NCI-H510A (cell line): Measurements from ENCODE around the gene GRM1.
"Not testable (repeated sequence)": the region's sequence is repeated elsewhere in the genome, so short reads cannot be mapped to it uniquely, and the experiment has no call there.

ENCODE experiments used
- DNase-seq: peaks from one replicate; lab custom pipeline; 2025; lab: John Stamatoyannopoulos, UW

GRM1 gene

DNA sequence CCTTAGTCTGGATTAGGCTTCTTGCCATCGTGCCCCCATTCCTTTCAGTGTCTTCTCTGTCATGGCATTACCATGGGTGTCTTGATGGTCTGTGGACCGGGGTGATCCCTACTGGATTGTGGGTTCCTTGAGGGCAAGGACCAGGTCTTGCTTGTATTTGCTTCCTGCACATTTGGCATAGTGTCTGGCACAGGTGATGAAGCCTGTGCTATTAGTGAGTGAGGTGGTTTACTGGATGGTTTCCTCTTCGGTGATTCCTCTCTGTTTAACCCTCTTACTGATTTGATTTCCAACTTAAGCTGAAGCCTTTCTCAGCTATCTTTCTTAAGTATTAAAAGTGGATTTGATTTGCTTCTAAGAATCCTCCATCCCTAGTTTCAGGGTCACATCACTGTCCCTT lies 162.3 kb downstream of the GRM1 start:
- DNase-seq = no peak

DNA sequence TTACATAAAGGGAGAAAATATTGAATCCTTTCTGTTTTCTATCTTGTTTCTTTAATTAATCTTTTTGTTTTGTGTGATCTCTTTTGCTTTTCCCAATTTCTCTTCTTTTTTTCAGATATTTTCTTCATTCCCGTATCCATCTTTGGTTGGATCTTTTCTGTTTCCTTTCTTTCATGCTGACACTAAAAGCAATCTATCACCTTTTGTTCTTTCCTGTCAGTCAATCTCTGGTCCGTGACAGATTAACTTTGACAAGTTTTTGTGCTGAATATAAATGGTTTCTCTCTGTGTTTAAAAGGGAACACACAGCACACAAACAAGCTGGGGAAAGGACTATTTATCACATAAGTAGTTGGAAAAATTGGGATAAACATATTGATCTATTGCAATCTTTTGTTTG lies 162.8 kb downstream of the GRM1 start:
- no peak for DNase-seq

DNA sequence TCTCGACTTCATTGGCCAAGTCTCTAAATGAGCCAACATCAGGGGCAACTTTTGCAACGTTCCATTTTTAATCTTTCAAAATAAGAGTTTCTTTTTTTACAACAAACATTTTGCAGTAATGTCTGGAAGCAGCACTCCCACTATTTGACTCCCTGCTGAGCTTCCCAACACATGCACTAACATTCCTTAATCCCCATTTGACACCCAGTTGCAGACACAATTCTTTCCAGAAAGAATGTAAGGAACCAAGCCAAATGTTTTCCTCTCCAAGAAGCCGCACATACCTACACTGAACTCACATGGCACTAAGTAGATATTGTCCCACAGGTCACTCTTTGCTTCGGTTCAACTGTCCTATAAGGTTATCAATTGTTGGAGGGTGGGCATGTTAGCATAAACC lies 165.6 kb downstream of the GRM1 start:
- DNase-seq = no peak

DNA sequence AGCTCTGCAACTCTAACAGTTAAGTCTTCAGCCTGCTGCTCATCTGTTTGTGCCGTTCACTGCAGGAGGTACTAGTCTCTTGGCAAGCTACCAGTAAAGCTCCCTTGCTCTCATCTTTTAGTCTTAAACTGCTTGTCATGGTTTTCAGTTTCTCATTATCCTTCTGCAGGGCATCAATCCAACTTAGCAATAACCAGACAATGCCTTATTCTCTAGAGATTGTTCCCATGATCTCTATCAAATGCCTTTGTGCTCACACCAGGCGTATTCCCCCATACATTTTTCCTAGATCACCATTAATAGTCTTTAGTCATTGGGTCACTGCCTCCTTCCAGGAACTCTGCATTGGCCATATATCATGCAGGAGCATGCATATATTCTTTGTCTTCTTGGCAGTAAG lies 171.3 kb downstream of the GRM1 start:
- DNase-seq = no peak

DNA sequence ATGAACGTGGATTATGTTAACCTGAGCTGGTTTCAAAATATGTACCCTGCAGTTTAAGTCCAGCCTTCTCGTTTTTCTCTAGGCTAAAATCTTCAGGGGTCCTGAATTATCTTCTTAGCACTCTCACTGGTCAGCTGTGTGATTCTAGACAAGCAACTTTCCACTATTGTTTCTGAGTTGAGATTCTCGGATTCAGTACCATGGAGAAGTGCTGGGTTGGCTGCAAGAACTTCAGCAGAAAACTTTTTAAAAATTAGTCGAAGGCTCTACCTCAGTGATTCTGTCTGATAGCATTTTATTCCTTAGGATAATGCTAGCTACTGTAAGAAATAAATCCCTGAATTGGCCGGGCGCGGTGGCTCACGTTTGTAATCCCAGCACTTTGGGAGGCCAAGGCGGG lies 173.7 kb downstream of the GRM1 start:
- DNase-seq = no peak

DNA sequence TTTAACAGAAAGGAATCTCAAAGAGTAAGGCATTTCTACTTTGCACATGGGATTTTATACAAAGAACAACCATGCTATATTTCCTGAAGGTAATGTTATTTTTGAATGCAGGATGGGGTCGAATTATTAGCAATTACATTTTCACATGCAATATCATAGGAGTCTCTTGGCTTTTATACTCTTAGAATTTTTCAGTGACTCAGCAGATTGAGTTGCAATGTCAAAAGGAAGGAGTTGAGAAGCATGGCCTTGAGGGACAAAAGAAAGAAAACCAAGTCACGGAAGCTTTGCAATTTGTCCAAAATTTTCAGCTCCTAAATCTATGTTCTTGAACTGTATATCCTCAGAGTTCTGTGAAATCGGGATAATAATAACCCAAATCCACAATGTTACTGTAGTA lies 181.1 kb downstream of the GRM1 start:
- DNase-seq = no peak

DNA sequence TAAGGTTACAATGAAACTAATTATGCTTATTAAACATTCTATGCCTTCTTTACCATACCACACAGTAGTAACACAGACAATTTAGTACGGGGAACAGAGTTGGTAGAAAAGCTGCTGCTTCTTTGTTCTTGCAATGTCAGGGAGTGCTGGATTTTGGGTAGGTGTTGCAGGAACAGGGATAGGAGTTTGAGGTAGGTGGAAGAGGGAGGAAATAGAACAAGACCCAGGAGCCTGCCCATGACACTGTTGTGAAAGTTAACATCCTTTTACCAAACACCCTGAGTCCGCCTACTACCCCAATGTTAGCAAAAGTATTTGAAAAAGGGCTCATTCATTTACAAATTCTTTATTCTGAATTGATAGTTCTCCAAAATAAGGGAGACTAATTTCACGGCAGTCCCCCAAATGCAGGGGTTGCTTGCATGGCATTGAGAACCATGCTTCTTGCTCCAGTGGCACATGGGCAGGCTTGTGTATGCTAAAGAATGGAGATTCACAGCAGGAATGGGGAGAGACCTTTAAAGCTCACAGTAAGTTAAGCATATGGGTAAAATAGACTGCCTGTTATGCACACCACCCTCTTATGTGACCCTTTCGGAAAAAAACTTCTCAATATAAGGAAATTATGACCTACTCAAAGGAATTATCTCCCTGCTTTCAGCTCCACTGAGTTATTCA lies 181.7 kb downstream of the GRM1 start:
- DNase-seq = no peak

DNA sequence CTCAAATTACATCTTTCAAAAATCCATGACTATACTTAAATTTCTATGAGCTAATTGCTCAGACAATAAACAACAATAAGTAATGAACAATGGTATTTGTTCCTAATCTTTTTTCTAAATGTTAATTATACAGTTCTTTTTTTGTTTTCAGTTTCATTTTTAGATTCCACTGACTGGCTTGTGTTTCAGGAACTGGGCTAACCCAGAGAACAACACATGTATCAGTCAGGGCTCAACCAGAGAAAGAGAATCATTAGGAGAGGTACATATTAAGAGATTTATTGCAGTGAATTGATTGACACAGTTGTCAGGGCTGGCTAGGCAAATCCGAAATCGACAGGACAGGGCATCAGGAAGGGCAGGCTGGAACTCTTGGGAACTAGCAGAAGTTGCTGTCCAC lies 182.8 kb downstream of the GRM1 start:
- no peak for DNase-seq

DNA sequence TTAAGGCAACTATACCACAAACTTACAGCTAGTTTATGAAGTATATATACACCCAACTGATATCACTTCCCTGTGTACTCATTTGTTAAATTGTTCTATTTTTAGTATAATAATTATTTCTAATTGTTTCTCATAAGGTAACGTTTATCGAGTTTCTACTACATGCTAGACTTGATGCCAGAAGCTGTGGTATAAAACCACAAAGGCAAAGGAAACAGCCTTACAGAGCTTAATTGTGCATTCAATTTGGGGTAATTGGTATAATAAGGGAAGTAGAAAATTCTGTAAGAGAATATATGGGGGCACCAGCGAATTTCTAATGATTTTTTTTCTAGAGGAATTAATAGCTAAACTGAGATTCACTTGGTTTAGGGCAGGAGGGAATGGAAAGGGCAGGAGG lies 183.9 kb downstream of the GRM1 start:
- no peak for DNase-seq

DNA sequence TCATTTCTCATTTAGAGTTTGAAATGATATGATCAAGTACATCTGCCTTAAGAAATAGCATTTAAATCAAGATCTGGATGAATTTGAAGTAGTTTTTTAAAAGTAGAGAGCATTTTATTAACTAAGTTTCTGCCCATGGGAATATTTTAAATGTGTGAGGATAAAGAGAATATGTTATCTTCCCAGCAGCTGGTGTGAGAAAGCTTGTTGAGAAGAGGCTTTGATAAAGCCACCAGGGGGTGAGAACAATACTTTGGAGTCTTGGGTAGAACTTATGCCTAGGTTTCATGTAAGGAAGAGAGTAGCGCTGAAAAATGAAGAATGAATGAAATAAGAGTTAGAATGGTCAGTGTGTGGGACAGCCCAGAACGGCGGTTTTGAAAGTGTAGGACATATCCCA lies 190.2 kb downstream of the GRM1 start:
- DNase-seq = no peak

DNA sequence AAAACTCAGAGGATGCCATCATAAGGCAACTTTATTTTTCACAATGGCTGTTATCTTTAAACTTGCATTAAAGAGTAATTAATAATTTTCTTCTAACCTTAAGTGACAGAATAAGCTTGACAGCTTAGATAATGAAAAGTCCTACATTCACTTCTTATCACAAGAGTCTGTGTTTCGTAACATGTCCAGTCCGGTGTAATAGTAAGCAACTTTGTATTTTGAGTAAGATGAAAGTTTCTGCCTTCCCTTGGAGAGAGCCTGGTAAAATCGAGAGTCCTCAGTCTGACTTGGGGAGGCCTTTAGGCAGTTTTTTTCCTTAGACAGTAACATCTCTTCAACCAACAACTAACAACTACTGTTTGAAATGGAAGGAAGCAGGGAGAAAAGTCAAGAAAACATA lies 195.6 kb downstream of the GRM1 start:
- no peak for DNase-seq

DNA sequence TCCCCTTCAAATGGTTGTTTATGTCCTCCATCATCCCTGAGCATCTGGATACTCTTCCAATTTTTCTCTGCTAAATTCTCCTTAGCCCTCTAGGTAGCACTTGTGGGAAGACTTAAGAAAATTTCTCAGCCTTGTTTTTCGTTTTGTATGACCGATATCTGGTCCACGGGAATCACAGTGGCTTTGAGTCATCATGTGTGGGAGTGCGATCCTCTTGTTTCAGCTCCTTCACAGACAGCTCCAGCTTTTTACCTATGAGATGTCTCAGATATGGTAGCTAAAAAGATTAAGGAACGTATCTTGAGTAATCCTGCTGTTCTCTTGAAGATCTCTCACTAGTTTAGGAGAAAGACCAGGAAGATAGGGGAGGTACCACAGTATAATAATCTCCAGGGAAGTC lies 196.1 kb downstream of the GRM1 start:
- no peak for DNase-seq

DNA sequence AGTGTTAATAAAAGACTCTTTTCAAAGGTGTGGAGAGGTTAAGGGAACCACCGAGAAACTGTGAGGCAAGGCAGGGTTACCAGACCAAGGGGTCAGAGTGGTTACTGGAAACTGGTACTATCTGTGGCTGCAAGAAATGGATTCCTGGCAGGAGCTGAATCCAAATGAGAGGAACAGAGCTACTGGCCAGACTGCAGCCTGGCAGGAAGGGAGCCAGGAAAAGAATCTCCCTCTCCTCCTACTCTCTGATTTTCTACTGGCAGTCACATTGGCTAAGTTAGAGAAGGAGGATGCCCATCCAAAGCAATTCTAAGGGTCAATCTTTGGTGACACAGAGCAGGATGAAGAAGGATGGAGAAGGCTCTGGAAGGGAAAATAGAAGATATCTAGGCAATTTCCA lies 211.5 kb downstream of the GRM1 start:
- no peak for DNase-seq

DNA sequence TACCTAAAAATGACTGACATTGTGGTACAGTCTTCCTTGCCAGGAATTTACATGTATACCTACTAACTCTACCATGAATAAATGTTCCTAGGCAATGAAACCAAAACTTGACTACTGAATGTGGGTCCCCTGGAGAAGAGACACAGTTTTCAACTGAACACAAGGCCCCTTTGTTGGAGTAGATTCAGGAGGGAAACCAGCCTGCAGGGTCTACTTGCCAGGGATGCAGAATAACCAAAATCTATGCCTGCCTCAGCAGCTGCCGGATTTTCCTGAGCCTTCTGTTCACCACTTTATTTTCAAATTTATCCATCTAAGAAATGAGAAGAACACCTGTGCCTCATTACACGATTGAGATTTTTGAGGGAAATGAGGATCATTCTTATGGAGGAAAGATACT lies 211.9 kb downstream of the GRM1 start:
- no peak for DNase-seq

DNA sequence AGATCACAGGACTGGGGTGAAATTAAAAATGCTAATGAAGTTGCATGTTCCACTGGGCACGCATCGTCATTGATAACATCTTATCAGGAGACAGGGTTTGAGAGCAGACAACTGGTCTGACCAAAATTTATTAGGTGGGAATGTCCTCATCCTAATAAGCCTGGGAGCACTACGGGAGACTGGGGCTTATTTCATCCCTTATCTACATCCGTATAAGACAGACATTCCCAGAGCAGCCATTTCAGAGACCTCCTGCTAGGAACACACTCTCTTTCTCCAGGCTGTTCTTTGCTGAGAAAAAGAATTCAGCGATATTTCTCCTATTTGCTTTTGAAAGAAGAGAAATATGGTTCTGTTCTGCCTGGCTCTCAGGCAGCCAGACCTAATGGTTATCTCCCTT lies 214.8 kb downstream of the GRM1 start:
- DNase-seq = not testable (repeated sequence)

DNA sequence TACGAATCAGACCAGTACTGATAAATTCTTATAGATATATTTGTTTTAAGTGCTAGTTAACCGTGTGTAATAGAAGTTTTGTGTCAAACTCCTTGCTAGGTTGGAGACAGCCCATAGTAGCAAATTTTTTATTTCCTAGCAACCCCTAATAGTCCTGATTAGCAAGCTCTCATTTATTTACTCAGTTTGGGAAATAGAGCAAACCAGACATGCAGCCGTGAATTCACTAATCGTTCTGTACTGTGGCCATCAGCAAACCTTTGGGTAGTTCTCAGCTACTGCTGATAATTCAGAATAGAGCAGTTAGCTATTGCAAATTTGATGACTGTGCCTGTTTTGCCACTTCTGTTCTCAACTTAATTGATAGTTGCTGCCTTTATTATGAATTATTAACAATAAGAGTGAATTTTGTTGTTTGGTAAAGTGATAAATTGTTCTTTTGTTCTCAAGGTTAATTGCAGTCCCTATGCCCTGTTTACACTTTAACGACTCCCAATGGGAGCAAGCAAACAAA lies 215.8 kb downstream of the GRM1 start:
- DNase-seq = no peak

DNA sequence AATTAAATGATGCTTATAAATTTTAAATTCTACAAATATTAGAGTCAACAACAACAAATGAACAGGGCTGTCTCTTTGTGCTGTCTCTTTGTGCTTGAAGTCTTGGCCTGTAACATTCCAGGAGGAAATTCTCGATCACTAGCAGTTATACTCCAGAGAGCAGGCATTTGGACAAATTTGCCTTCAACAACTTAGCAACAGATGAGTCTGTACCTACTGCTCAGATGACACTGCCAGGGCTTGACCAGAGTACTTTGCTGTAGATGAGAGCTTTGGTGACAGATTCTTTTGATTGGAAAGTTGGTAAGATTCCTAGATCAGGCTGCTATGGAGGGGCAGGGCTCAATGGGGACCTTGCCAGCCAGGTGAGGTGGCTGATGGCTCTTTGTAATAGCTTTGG lies 217.2 kb downstream of the GRM1 start:
- no peak for DNase-seq

DNA sequence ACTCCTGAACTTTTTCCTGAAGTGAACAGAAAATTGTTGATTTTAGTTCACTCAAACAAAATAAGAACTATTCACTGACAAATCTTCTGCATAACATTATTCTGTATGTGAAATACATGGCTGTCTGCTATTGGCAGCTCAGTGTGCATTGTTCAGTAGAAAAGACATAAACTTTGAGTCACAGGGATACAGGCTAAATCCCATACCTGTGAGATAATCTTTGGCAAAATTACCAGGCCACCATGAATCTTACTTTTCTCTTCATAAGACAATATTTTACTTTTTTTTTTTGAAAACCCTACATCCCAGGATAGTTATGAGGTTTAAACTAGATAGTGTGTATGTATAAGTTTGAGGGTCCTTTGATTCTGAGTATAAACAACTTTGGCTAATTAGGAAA lies 224.8 kb downstream of the GRM1 start:
- no peak for DNase-seq

DNA sequence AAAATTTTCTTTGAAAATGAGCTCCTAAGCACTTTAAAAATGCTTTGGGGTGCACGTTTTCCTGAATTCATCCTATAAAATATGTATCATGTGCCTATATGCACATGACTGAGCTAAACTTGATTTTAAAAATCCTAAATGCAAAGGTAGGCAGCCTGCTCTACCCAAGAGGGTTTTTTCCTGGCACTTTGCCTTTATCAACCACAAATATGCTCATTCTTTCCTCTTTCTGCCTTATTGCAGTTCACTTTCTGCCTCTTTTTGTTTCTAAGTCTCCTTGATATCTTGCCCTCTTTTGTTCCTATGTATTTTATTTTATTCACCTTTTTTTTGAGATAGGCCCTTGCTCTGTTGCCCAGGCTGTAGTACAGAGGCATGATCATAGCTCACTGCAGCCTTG lies 229.3 kb downstream of the GRM1 start:
- DNase-seq = no peak

DNA sequence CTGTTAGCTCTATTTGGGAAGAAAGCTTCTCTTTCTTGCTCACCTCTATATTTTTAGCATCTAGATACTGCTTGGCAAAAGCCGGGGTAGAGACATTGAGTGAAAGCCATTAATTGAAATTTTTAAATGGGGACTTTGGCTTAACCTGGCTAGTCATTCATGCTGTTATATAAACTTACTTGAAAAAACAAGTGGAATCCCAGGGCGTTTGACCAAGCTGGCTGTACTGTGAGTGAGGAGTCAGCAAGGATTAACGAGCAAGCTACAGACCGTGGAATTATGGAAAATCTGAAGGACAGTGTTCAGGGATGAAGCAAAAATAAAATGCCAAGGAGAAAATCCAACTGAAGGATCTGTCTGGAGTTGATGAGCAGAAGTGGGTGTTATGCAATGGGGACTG lies 232.0 kb downstream of the GRM1 start:
- DNase-seq = no peak

DNA sequence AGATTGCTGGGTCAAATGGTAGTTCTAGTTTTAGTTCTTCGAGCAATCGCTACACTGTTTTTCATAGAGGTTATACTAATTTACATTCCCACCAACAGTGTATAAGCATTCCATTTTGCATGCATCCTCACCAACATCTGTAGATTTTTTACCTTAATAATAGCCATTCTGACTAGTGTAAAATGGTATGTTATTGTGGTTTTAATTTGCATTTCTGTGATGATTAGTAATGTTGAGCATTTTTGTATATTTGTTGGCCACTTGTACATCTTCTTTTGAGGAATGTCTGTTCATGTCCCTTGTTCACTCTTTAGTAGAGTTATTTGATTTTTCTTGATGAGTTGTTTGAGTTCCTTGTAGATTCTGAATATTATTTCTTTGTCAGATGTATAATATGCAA lies 236.2 kb downstream of the GRM1 start:
- no peak for DNase-seq

DNA sequence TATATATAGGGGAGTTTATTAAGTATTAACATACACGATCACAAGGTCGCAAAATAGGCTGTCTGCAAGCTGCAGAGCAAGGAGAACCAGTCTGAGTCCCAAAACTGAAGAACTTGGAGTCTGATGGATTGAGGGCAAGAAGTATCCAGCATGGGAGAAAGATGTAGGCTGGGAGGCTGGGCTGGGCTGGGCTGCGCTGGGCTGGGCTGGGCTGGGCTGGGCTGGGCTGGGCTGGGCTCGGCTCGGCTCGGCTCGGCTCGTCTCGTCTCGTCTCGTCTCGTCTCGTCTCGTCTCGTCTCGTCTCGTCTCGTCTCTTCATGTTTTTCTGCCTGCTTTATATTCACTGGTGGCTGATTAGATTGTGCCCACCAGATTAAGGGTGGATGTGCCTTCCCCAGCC lies 238.6 kb downstream of the GRM1 start:
- DNase-seq = no peak

DNA sequence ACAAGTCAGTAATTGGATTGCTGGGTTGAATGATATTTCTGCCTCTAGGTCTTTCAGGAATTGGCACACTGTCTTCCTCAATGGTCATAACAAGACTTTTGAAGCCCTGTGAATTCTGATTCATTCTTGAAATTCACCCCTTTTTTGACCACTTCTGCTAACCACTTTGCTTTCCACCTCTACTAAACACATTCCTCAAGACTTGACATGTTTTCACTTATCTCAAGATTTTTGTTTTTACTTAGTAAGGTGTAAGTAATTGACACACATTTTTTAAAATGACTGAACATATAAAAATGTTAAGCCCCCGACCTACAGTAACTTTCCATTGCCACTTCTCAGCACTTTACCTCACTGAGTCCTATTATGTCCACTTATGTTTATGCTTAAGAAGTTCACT lies 239.1 kb downstream of the GRM1 start:
- DNase-seq = no peak

DNA sequence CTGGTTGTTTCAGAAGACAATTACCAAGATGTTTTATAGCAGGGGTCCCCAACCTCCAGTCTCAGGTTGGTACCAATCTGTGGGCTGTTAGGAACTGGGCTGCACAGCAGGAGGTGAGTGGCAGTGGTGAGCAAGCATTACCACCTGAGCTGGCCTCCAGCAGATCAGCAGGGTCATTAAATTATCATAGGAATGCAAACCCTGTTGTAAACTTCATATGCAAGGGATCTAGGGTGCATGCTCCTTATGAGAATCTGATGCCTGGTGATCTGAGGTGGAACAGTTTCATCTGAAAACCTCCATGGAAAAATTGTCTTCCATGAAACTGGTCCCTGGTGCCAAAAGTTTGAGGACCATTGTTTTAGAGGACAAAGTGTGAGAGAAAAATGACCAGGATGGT lies 240.6 kb downstream of the GRM1 start:
- DNase-seq = no peak

DNA sequence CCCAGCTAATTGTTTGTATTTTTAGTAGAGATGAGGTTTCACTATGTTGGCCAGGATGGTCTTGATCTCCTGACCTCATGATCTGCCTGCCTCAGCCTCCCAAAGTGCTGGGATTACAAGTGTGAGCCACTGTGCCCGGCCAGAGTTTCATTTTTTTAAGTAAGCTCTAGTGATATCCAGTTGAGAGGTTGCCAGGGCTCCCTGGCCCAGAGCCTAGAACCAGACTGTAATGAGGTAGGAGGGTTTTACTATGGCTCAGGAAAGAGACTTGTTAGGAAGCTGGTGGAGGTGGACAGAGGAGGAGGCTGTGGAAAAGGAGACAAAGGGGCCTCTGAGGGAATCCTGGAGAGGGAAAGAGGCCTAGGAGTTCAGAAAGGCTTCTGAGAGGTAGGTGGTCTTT lies 242.3 kb downstream of the GRM1 start:
- not testable (repeated sequence) for DNase-seq
